Sigmoid colon (tissue), 7 donors: ENCODE measurements around the gene PPP2R5B. TPM values are rescaled to one million over a fixed set of nuclear protein-coding genes. Genes with fewer than 3 reads are reported as not detected.

ENCODE experiments used
- DNase-seq: peaks from one replicate; pipeline ENCODE4 v3.0.0-alpha.2; 2019
- H3K27ac ChIP-seq, 4 donors: fragments of 200-600 bp; sonication (generic); one replicate each; pipeline ENCODE4 v1.5.1; 2016 to 2019; ENCODE audit warnings: mild to moderate bottlenecking in 1 of 4
- H3K27me3 ChIP-seq, 3 donors: fragments of 200-600 bp; sonication (generic); one replicate each; pipeline ENCODE4 v1.5.1; 2019; ENCODE audit warnings: mild to moderate bottlenecking in 1 of 3
- H3K36me3 ChIP-seq, 4 donors: fragments of 200-600 bp; sonication (generic); one replicate each; pipeline ENCODE4 v1.5.1; 2016 to 2019
- H3K4me1 ChIP-seq, 4 donors: fragments of 200-600 bp; sonication (generic); one replicate each; pipeline ENCODE4 v1.5.1; 2017 to 2019
- H3K4me3 ChIP-seq, 4 donors: fragments of 200-600 bp; sonication (generic); one replicate each; pipeline ENCODE4 v1.5.1; 2017 to 2019; ENCODE audit warnings: mild to moderate bottlenecking in 2 of 4, moderate library complexity in 1 of 4
- H3K9me3 ChIP-seq, 4 donors: fragments of 200-600 bp in 3 of 4; sonication (generic) in 3 of 4; one replicate each; pipeline versions ENCODE4 v1.5.1 to v1.6.1; 2013 to 2019
- CTCF ChIP-seq, 4 experiments: fragments of 450-650 bp in 3 of 4; fragments of 200-600 bp in 1 of 4; IDR thresholded peaks; one replicate each; pipeline ENCODE4 v1.5.1; 2016 to 2019; ENCODE audit warnings: antibody characterized with exemption in 4 of 4, mild to moderate bottlenecking in 3 of 4, moderate library complexity in 2 of 4
- EP300 ChIP-seq, 4 donors: sonication (generic); formaldehyde crosslinking; IDR thresholded peaks; one replicate each; pipeline ENCODE4 v1.6.1; 2017; ENCODE audit warnings: antibody characterized with exemption in 4 of 4
- POLR2A ChIP-seq, 2 donors: fragments of 450-650 bp; IDR thresholded peaks; one replicate each; pipeline ENCODE4 v1.6.1; 2016; ENCODE audit warnings: antibody characterized with exemption in 2 of 2, mild to moderate bottlenecking in 2 of 2, moderate library complexity in 2 of 2
- POLR2AphosphoS5 ChIP-seq, 4 donors: sonication (generic); formaldehyde crosslinking; IDR thresholded peaks; one replicate each; pipeline ENCODE4 v1.6.1; 2017; ENCODE audit warnings: antibody characterized with exemption in 4 of 4
- WGBS, 2 donors: extraction: QIAGEN DNeasy Blood & Tissue Kit; methylation state at CpG; one replicate each; pipeline ENCODE4 v1.1.7; 2013; 5-methylcytosine and 5-hydroxymethylcytosine counted together
- intact Hi-C: fragments of 100-400 bp; cut with DNase I; formaldehyde crosslinking; loops from one replicate; pipeline ENCODE4 v1.15.1; 2023
- polyA plus RNA-seq, 3 donors: library from polyadenylated mRNA; stranded (reverse); fragments of 200-250 nt; gene quantifications; one replicate each; pipeline ENCODE4 v1.2.3, GENCODE V29; 2013
- total RNA-seq, 4 donors: library from RNA; depleted of rRNA; stranded (reverse); fragments of >200 nt; gene quantifications; one replicate each; pipeline ENCODE4 v1.1.0, GENCODE V29; 2016
- donor health status: healthy with polysubstance abuse.
- donor health status: Bipolar disorder and iron deficiency.
- donor health status: healthy.

The PPP2R5B gene
- total and polyA plus RNA-seq, 7 donors = 15.6 to 27.3 (median 19.3) TPM

GRCh38 chr11:64905516-64906313 lies 18.8 kb upstream of the PPP2R5B start:
- no peaks in the 10 kb centered on the region for H3K9me3 ChIP-seq
- H3K36me3 ChIP-seq = peaks cover 42 to 97% (median 79%) of the 10 kb centered on the region in 4 donors
- intact Hi-C loops = no loop called here
- no peak overlapping the region for H3K27ac ChIP-seq
- TF ChIP-seq POLR2A (IDR thresholded peaks at IDR 0.05) (no peak), CTCF (IDR thresholded peaks at IDR 0.05) (no peak), EP300 (IDR thresholded peaks at IDR 0.05) (no peak), POLR2AphosphoS5 (IDR thresholded peaks at IDR 0.05) (no peak)
- WGBS, 2 donors = 94 to 95% methylated on average over 25 of the region's 25 CpGs
- no peaks in the 10 kb centered on the region for H3K27me3 ChIP-seq
- DNase-seq = no peak
- no peaks in the 10 kb centered on the region for H3K4me1 ChIP-seq
- H3K4me3 ChIP-seq = no peak overlapping the region

- no peaks in the 10 kb centered on the region for H3K9me3 ChIP-seq
- WGBS, 2 donors = 97 to 98% methylated on average over 13 of the region's 13 CpGs
- no peak overlapping the region for H3K4me3 ChIP-seq
- no peaks in the 10 kb centered on the region for H3K4me1 ChIP-seq
- peaks cover 47 to 97% (median 85%) of the 10 kb centered on the region in 4 donors for H3K36me3 ChIP-seq
- no peak for DNase-seq
- H3K27me3 ChIP-seq = no peaks in the 10 kb centered on the region
- TF ChIP-seq POLR2A (IDR thresholded peaks at IDR 0.05) (no peak), POLR2AphosphoS5 (IDR thresholded peaks at IDR 0.05) (no peak), EP300 (IDR thresholded peaks at IDR 0.05) (no peak), CTCF (IDR thresholded peaks at IDR 0.05) (no peak)
- intact Hi-C loops = no loop called here
- no peak overlapping the region for H3K27ac ChIP-seq
Measured at GRCh38 chr11:64906314-64906635, 18.2 kb upstream of the PPP2R5B start.

- Histone ChIP-seq H3K4me3 (no peak overlapping the region), H3K27me3 (no peaks in the 10 kb centered on the region), H3K9me3 (no peaks in the 10 kb centered on the region), H3K27ac (no peak overlapping the region), H3K4me1 (no peaks in the 10 kb centered on the region), H3K36me3 (peaks cover 67 to 97% (median 83%) of the 10 kb centered on the region in 4 donors)
- no peak for TF ChIP-seq POLR2A (IDR thresholded peaks at IDR 0.05)
- TF ChIP-seq POLR2AphosphoS5 (IDR thresholded peaks at IDR 0.05) = no peak
- no peak for TF ChIP-seq EP300 (IDR thresholded peaks at IDR 0.05)
- TF ChIP-seq CTCF (IDR thresholded peaks at IDR 0.05) = no peak
- 91 to 95% methylated on average over 11 of the region's 11 CpGs for WGBS, 2 donors
- intact Hi-C loops = no loop called here
- DNase-seq = no peak
Measured at GRCh38 chr11:64908766-64909165, 15.7 kb upstream of the PPP2R5B start.

- 91 to 93% methylated on average over 39 of the region's 39 CpGs for WGBS, 2 donors
- no peak for DNase-seq
- H3K36me3 ChIP-seq = peaks cover 67 to 98% (median 88%) of the 10 kb centered on the region in 4 donors
- H3K4me3 ChIP-seq = no peak overlapping the region
- H3K27ac ChIP-seq = no peak overlapping the region
- no peaks in the 10 kb centered on the region for H3K9me3 ChIP-seq
- intact Hi-C loops = no loop called here
- TF ChIP-seq CTCF (IDR thresholded peaks at IDR 0.05) (no peak), POLR2AphosphoS5 (IDR thresholded peaks at IDR 0.05) (no peak), POLR2A (IDR thresholded peaks at IDR 0.05) (no peak), EP300 (IDR thresholded peaks at IDR 0.05) (no peak)
- H3K4me1 ChIP-seq = peaks cover 0 to 2% (median 0%) of the 10 kb centered on the region in 4 donors
- H3K27me3 ChIP-seq = no peaks in the 10 kb centered on the region
Measured at GRCh38 chr11:64909653-64910343, 14.7 kb upstream of the PPP2R5B start.
